Activated T-cell treated with anti-CD3 and anti-CD28 coated beads for 1 hour (primary cell): ENCODE results near the gene LTB.
A peak's percentile ranks its signal among the peaks of the same experiment; 100 is the strongest.

Experiments used
- DNase-seq: peaks from one replicate; pipeline ENCODE4 v3.0.0-alpha.2; 2020; ENCODE audit warnings: low read depth

Gene LTB, protein sequence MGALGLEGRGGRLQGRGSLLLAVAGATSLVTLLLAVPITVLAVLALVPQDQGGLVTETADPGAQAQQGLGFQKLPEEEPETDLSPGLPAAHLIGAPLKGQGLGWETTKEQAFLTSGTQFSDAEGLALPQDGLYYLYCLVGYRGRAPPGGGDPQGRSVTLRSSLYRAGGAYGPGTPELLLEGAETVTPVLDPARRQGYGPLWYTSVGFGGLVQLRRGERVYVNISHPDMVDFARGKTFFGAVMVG

DNA sequence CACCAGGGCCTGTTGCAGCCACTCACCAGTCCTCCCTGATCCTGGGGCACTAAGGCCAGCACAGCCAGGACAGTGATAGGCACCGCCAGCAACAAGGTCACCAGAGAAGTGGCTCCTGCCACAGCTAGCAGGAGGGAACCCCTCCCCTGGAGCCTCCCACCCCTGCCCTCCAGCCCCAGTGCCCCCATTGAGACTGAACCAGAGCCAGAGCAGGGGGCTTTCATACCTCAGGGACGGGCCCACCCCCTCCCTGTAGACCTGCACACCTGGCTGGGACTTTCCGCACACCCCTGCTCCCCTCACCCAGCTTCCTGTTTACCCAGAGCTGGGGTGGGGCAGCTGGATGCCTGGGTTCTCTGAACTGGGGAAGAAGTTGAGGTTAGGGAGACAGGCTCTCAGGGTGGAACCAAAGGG, at the start of gene LTB:
Gene LTB (minus strand): TSS at position 195 of the 414 bp plus-strand sequence. CDS start 7 bp downstream, at position 188.
- peak; percentile 58 for DNase-seq

- no peak for DNase-seq
These were observed 49.6 kb upstream of the LTB start for GRCh38 chr6:31631681-31632278.

DNA sequence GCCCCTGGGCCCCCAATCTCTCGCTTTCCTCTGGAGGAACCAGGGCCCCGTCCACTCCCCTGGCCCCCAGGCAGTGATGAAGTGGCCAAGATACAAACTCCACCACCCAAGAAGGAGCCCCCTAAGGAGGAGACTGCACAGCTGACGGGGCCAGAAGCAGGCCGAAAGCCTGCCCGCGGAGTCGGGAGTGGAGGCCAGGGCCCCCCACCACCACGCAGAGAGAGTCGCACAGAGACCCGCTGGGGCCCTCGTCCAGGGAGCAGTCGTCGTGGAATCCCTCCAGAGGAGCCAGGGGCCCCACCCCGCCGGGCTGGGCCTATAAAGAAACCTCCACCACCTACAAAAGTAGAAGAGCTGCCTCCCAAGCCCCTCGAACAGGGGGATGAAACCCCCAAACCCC, 49.0 kb upstream of the LTB start:
- DNase-seq = no peak

DNA sequence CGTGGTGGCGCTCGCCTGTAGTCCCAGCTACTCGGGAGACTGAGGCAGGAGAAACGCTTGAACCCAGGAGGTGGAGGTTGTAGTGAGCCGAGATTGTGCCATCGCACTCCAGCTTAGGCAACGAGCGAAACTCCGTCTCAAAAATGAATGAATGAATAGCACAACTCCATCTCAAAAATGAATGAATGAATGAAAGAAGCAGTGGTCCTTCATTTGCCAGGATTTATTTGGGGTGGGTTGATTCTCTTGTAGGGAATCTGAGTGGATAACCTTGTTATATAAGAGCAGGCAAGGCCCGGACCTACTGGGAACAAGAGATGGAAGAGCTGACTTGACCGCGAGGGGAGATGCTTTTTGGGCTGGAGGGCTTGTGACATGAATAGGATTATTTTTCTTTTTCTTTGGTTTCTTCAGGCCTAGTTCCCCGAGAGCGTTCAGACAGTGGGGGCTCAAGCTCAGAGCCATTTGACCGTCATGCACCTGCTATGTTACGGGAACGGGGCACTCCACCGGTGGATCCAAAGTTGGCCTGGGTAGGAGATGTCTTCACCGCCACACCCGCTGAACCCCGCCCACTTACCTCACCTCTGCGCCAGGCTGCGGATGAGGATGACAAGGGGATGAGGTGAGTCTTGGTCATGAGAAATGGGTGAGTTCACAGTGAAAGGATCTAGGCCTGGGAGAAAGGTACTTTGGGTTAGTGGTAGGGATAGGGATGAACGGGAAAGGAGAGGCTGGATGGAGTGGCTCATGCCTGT, 48.1 kb upstream of the LTB start:
- no peak for DNase-seq

- no peak for DNase-seq
These were observed 46.8 kb upstream of the LTB start for GRCh38 chr6:31629014-31629413.

DNA sequence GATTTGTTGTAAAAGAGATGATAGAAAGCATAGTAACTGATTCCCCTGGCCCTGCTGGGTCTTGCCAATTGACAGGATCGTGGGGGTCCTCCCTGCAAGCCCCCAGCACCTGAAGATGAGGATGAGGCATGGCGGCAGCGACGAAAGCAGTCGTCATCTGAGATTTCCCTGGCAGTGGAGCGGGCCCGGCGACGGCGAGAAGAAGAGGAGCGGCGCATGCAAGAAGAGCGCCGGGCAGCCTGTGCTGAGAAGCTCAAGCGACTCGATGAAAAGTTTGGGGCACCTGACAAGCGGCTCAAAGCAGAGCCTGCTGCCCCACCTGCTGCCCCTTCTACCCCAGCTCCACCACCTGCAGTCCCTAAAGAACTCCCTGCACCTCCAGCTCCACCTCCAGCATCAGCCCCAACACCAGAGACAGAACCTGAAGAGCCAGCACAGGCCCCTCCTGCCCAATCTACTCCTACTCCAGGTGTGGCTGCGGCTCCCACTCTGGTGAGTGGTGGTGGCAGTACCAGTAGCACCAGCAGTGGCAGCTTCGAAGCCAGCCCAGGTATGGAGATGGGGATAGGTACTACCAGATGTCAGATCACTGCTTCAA, 45.6 kb upstream of the LTB start:
- no peak for DNase-seq

- DNase-seq = no peak
These were observed 44.7 kb upstream of the LTB start for GRCh38 chr6:31626952-31627351.

DNA sequence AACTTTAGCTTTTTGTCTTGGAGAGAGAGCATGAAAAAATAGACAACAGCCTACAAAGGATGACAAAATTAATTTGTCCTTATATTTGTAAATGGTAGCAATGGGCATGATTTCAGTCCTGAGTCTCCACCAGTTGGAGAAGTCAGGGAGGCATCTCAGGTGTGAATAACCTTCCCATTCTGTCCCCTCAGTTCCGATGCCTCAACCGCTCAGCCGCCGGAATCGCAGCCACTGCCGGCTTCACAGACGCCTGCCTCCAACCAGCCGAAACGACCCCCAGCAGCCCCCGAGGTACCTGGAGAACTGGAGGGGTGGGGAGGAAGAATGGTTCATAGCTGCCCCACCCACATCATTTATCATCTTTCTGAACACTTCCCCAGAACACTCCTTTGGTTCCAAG, 41.8 kb upstream of the LTB start:
- no peak for DNase-seq

DNA sequence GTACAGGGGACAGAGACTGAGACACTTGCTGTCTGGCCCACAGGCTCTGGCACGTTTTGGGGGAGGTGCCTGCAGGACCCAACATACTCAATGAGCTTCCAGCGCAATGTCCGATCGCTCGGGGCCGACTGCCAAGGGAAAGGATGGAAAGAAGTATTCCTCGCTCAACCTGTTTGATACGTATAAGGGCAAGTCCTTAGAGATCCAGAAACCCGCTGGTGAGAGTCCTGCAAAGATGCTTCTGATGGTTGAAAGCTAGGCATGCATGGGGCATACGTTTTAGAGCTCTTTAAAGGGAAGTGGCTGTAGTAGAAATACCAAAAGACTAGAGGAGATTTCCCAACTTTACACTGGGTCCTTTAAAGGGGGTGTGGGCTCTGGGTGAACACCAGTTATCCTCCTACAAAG, 40.5 kb upstream of the LTB start:
- DNase-seq = no peak

GRCh38 chr6:31621991-31622390, 39.8 kb upstream of the LTB start:
- no peak for DNase-seq

- DNase-seq = no peak
These were observed 39.2 kb upstream of the LTB start for GRCh38 chr6:31621320-31621939.

DNA sequence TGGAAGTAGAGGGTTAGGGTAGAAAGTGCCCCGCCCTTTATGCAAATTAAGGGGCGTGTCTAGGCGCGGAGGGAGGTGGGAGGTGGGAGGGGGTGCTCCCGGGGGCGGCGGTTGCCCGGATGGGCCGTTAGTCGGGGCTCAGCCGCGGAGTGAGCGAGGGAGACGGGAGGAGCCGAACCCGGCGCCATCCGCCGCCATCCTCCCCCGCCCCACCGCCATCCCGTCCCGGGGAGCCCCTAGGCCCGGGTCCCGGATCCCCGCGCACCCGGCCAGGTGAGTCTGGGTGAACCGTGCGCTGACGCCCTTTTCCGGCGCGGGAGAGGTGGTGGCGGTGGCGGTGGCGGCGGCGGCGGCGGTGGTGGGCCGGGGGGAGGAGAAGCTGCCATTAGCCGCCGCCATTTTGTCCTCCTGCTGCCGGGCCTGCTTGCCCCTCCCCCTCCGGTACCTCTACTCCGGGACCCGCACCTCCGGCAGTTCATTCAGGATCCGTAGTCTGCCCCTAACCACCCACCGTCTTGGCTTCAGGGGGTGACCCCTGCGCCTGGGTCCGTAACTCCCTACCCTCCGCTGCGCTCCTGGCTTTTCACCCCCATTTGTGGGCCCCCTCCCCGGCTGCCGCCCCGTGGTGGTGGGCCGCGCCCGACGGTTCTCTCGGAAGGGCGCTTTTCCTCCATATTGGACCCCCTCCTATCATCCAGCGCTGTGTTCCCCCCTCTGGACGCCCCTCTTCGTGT, 38.5 kb upstream of the LTB start, which contains the start of gene PRRC2A:
Gene PRRC2A (plus strand): TSS at position 130 of the 734 bp plus-strand sequence. CDS start 2,075 bp downstream, outside the sequence.
- DNase-seq = peak; percentile 68

DNA sequence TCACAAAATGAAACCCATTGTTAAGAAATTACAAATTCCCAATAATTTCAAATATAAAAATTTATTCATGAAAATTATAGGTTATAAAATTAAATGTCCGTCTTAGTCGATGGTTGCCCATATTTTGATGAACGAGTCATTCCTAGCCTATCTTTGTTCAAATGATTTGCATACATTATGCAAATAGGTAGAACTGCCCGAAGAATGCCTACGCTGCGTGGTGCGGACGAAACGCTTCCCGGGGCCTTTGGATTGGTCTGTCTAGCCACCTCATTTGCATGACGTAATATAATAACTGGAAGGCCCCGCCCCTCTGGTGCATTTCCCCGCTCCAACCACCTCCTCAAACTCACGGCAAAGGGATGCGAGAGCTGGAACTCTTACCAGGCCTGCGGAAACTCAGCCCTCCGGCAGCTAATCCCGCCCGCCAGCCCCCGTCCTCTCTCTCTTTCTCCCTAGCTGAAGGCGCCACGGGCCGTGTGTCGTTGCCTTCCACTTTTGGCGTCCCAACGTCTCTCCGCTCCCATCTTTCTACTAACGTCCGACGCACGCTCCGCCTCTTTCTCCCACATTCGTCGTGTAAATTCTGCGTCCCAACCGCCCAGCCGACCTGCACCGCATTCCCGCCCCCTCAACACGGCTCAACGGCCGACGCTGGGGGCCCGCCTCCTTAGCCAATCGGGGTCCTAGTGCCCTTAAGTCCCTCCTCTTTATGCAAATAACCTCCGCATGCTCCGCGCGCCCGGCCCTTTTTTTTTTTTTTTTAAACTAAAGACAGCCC, 37.8 kb upstream of the LTB start:
- DNase-seq = peak; percentile 91

GRCh38 chr6:31617010-31617409, 34.8 kb upstream of the LTB start:
- no peak for DNase-seq

GRCh38 chr6:31615748-31616147, 33.5 kb upstream of the LTB start:
- DNase-seq = peak; percentile 20

- no peak for DNase-seq
These were observed 32.7 kb upstream of the LTB start, which contains the start of gene AIF1 for GRCh38 chr6:31614684-31615578. Gene AIF1, plus strand, starts transcription at chr6:31615234. Its CDS starts 96 bp downstream, at chr6:31615330.

DNA sequence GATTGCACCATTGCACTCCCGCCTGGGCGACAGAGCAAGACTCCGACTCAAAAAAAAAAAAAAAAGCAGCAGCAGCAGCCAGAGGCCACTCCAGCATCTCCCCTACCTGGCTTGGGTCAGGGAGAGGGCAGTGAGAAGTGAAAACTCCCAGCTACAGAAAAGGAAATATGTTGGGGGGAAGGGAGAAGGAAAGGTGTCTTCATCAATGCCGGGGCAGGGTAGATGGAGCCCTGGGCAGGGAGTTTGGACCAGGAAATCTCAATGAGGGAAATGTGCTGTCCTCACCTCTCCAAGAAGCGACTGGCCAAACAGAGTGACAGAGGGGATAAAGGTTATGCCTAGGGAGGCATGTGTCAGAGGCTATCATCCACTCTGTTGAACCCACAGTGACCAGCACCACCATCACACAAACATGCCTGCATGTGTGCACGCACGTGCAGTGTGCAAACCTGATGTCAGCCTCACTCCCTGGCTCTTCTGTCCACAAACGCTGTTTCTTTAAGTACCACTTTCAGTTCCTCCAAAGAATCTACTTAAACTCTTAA, 31.9 kb upstream of the LTB start:
- DNase-seq = no peak

DNA sequence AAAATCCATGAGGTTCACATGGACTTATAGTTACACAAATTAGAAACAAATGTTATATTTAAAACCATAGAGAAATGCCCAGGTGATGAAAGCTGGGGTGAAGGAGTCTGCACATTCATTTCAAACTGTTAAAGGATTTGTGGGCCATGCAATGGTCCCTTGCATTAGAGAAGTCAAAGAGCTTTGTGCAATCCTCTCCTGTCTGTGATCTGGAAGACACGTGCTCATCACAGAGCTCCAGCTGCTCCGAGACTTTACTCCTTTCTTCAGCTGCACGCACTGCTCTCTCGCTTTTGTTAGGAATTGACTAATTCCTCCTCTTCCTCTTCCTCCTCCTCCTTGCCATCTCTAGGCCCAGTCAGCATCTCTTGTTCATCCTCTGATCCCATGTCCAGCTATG, 28.7 kb upstream of the LTB start:
- DNase-seq = no peak
